Epithelial cell of proximal tubule (primary cell): Measurements from ENCODE around the gene SRSF10. TPM values are rescaled to one million over a fixed set of nuclear protein-coding genes. Genes with fewer than 3 reads are reported as not detected.

Experiments
- DNase-seq: peaks from one replicate; pipeline ENCODE4 v3.0.0-alpha.2; 2011; ENCODE audit warnings: low read depth
- H3K4me3 ChIP-seq: 2 replicates; pipeline ENCODE4 v1.5.1; 2011; ENCODE audit warnings: low read depth, mild to moderate bottlenecking, low read length
- CTCF ChIP-seq: conservative IDR thresholded peaks from 2 replicates; pipeline ENCODE4 v1.5.1; 2012; ENCODE audit warnings: low read depth, mild to moderate bottlenecking, low read length
- total RNA-seq: library from RNA; depleted of rRNA; stranded (reverse); fragments of >200 nt; gene quantifications from 2 replicates; pipeline ENCODE4 v1.2.3, GENCODE V29; 2015

Gene SRSF10
- total RNA-seq, 1 donor from 2014 or later, result 97.3 TPM

GRCh38 chr1:23953020-23953419, 27.1 kb downstream of the SRSF10 start:
- TF ChIP-seq CTCF, result no peak
- H3K4me3 ChIP-seq, result no peak overlapping the region
- DNase-seq, result no peak

GRCh38 chr1:23947366-23947765, 32.8 kb downstream of the SRSF10 start:
- no peak overlapping the region for H3K4me3 ChIP-seq
- DNase-seq, result no peak
- TF ChIP-seq CTCF, result no peak

- no peak for TF ChIP-seq CTCF
- no peak overlapping the region for H3K4me3 ChIP-seq
- no peak for DNase-seq
Observed at GRCh38 chr1:23936481-23937176, 43.5 kb downstream of the SRSF10 start.

GRCh38 chr1:23931491-23931880, 48.6 kb downstream of the SRSF10 start:
- H3K4me3 ChIP-seq, result no peak overlapping the region
- peak; percentile 85 for DNase-seq
- no peak for TF ChIP-seq CTCF

GRCh38 chr1:23930861-23931490, 49.2 kb downstream of the SRSF10 start:
- DNase-seq, result peak; percentile 98
- no peak for TF ChIP-seq CTCF
- H3K4me3 ChIP-seq, result peak overlapping the region; percentile 25

- peak overlapping the region; percentile 16 for H3K4me3 ChIP-seq
- TF ChIP-seq CTCF, result no peak
- no peak for DNase-seq
Observed at GRCh38 chr1:23930270-23930669, 49.9 kb downstream of the SRSF10 start.

- H3K4me3 ChIP-seq, result no peak overlapping the region
- DNase-seq, result no peak
- TF ChIP-seq CTCF, result no peak
Observed at GRCh38 chr1:23928789-23929188, 51.3 kb downstream of the SRSF10 start.
